Fibroblast of mammary gland (primary cell): ENCODE measurements around the gene EHMT1.

ENCODE experiments used
- DNase-seq: peaks from one replicate; pipeline ENCODE4 v3.0.0-alpha.2; 2010; ENCODE audit warnings: low read depth
- H3K4me3 ChIP-seq: 2 replicates; pipeline ENCODE4 v1.5.1; 2011; ENCODE audit warnings: low read depth, mild to moderate bottlenecking, low read length, moderate library complexity; ENCODE audit not compliant: control insufficient read depth
- CTCF ChIP-seq: conservative IDR thresholded peaks from 2 replicates; pipeline ENCODE4 v1.5.1; 2011; ENCODE audit warnings: low read depth, low read length, inconsistent platforms; ENCODE audit not compliant: control insufficient read depth, insufficient read depth

EHMT1 gene

GRCh38 chr9:137783521-137783920 lies 164.7 kb downstream of the EHMT1 start:
- DNase-seq: no peak
- H3K4me3 ChIP-seq: no peak overlapping the region
- no peak for TF ChIP-seq CTCF

GRCh38 chr9:137784046-137784445 lies 165.2 kb downstream of the EHMT1 start:
- H3K4me3 ChIP-seq: no peak overlapping the region
- no peak for TF ChIP-seq CTCF
- DNase-seq: no peak

DNA sequence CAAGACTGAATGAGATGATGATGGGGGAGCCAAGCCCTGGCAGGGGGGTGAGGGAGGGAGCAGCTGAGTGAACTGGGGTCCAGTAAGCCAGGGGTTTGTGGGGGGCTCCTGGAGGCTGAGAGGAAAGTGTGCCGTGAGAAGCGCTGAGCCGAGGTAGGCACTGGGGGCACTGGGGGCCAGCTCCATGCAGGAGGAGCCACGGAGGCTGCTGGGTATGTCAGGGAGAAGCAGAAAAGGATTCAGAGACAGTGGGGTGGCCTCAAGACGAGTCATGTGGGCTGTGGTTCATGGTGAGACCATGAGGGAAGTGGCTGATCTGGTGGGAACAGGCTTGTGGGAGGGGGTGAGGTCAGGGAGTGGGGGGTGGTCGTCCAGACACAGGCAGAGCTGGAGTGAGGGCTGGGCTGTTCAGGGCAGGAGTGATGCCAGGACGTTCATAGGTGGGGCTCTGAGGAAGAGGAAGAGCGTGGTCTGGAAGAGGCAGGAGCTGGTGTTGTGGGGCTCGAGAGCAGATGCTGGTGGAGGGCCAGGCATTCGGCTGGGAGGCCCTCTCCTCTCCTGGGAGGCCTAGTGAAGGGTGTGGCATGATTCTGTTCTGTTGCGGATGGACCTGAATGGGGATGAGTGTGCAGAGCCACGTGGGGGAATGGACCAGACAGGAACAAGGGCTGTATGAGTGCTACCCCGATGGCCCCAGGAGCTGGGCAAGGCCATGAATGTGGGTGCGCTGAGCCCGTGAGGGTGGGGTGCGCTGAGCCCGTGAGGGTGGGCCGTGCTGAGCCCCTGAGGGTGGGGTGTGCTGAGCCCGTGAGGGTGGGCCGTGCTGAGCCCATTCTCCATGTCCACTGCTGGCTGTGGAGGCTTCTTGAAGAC lies 166.1 kb downstream of the EHMT1 start:
- TF ChIP-seq CTCF: no peak
- DNase-seq: no peak
- H3K4me3 ChIP-seq: no peak overlapping the region

GRCh38 chr9:137785704-137786161 lies 166.9 kb downstream of the EHMT1 start:
- TF ChIP-seq CTCF: no peak
- no peak for DNase-seq

GRCh38 chr9:137786511-137786920 lies 167.7 kb downstream of the EHMT1 start:
- DNase-seq: peak; percentile 68
- no peak overlapping the region for H3K4me3 ChIP-seq
- TF ChIP-seq CTCF: no peak

More at GRCh38 chr9:137785704-137786161, 166.9 kb downstream of the EHMT1 start:
- H3K4me3 ChIP-seq: no peak overlapping the region

DNA sequence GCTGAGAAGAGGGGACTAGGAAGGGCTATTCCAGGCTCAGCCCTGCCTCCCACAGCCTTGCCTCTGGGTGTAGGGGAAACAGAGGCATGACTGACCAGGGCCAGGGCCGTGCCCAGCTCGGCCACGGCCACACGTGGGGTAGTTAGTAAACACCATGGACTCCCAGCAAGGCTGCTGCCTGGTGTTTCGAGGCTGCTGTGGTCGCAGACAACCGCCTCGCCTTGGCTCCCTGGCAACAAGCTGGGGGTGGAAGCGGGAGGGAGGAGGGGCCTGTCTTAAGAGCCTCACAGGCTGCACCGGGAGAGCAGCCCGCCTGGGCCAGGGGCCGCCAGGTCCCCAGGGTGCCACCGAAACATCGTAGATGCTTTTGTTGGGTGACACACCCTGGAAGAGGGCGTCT lies 168.6 kb downstream of the EHMT1 start:
- no peak for TF ChIP-seq CTCF
- no peak overlapping the region for H3K4me3 ChIP-seq
- DNase-seq: no peak
